ENCODE data around the gene GOPC. TPM values are rescaled to one million over a fixed set of nuclear protein-coding genes. Genes with fewer than 3 reads are reported as not detected.

Gene GOPC
- total and polyA plus RNA-seq, 4 donors: 10.5 to 28.4 (median 19.7) TPM

DNA sequence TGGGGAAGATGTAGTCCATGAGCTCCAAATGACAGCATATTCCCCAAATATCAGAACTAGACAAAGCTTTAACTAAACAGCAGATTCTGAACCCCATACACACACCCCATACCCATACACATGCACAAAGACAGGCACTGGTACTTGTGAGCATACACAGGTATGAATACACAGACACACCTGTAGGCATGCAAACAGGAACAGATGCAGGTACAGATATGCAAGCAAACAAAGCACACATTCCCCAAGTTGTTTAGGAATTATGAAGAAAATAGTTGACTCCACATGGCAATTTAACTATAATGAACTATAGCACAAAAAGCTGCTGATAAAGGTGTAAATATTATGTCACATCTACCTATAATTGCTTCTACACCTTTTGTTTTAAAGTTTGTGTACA, 16.7 kb downstream of the GOPC start:
- Histone ChIP-seq H3K4me1 (ENCODE audit: control insufficient read depth in 1 of 2, insufficient read depth in 2 of 2, low read length in 2 of 2) (peaks cover 0 to 2% of the 10 kb centered on the region in 2 donors), H3K27ac (ENCODE audit: low read depth in 1 of 2, low read length in 2 of 2) (no peak overlapping the region), H3K27me3 (ENCODE audit: control insufficient read depth in 1 of 2, insufficient read depth in 2 of 2, low read length in 1 of 2) (no peaks in the 10 kb centered on the region), H3K36me3 (ENCODE audit: control insufficient read depth in 1 of 2, insufficient read depth in 2 of 2, low read length in 1 of 2) (no peaks in the 10 kb centered on the region), H3K9me3 (ENCODE audit: control insufficient read depth, low read length) (no peaks in the 10 kb centered on the region), H3K4me3 (ENCODE audit: low read length in 2 of 2) (no peak overlapping the region)
- DNase-seq: no peak
- ATAC-seq (ENCODE audit: low FRiP score): no peak
- intact Hi-C loops (cut with DNase I): no loop called here

DNA sequence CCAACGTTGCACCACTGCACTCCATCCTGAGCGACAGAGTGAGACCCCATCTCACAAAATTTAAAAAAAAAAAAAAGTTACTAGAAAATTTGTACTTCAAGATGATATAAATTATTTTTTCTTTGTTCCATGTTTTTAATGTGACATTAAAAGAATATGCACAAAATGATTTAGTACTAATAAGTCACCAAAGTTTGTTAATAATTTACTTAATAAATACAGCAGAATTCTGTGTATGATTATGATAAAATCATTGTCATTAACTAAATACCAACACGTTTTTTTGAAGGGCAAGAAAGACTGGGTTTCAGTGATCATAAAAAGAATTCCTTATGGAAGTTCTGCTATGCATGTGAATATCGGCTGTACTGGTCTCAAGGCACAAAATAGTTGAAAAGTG, 28.1 kb downstream of the GOPC start:
- no peak for DNase-seq
- no peak overlapping the region for H3K27ac ChIP-seq (ENCODE audit: low read depth in 1 of 2, low read length in 2 of 2)
- no peaks in the 10 kb centered on the region for H3K9me3 ChIP-seq (ENCODE audit: control insufficient read depth, low read length)
- intact Hi-C loops (cut with DNase I): no loop called here
- H3K36me3 ChIP-seq (ENCODE audit: control insufficient read depth in 1 of 2, insufficient read depth in 2 of 2, low read length in 1 of 2): peaks cover 0 to 2% of the 10 kb centered on the region in 2 donors
- no peak overlapping the region for H3K4me3 ChIP-seq (ENCODE audit: low read length in 2 of 2)
- H3K4me1 ChIP-seq (ENCODE audit: control insufficient read depth in 1 of 2, insufficient read depth in 2 of 2, low read length in 2 of 2): no peaks in the 10 kb centered on the region
- no peaks in the 10 kb centered on the region for H3K27me3 ChIP-seq (ENCODE audit: control insufficient read depth in 1 of 2, insufficient read depth in 2 of 2, low read length in 1 of 2)
- ATAC-seq (ENCODE audit: low FRiP score): no peak
- 85% methylated on average over 4 of the region's 4 CpGs for WGBS, 2 donors

DNA sequence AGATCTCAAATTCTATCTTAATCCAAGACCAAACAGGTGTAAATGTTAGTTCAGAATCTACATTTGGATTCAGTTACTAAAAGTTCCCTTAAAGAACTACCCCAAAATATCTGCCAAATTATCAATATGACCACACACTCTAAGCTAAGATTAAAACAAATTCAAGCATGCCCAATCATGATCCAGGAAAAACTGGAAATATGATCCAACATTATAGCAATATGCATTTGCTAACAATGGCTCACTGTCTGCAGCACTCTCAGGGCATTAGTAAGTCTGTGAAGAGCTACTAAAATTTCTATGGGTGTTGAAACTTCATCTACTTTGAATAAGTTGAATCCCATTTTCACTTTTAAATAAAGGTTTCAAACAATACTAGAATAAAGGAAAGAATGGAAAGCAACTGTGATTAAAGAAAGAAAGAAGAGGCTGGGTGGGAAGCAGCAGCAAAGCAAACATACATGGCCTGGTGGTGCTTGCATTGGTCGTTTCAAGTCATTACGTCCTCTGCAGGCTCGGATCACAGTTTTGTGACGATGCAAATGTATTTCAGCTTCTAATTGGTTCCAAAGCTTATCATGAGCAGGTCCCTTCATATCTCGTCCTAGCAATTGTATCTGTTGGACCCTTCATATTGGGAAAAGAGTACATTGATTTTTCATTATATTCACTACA, 29.2 kb downstream of the GOPC start:
- Histone ChIP-seq H3K27me3 (ENCODE audit: control insufficient read depth in 1 of 2, insufficient read depth in 2 of 2, low read length in 1 of 2) (no peaks in the 10 kb centered on the region), H3K4me3 (ENCODE audit: low read length in 2 of 2) (no peak overlapping the region), H3K27ac (ENCODE audit: low read depth in 1 of 2, low read length in 2 of 2) (no peak overlapping the region), H3K9me3 (ENCODE audit: control insufficient read depth, low read length) (no peaks in the 10 kb centered on the region), H3K36me3 (ENCODE audit: control insufficient read depth in 1 of 2, insufficient read depth in 2 of 2, low read length in 1 of 2) (peaks cover 0 to 2% of the 10 kb centered on the region in 2 donors), H3K4me1 (ENCODE audit: control insufficient read depth in 1 of 2, insufficient read depth in 2 of 2, low read length in 2 of 2) (no peaks in the 10 kb centered on the region)
- DNase-seq: no peak
- intact Hi-C loops (cut with DNase I): no loop called here
- 86 to 87% methylated on average over 5 of the region's 5 CpGs for WGBS, 2 donors
- no peak for ATAC-seq (ENCODE audit: low FRiP score)

GRCh38 chr6:117568831-117569410, 33.4 kb downstream of the GOPC start:
- ATAC-seq (ENCODE audit: low FRiP score) (no peak), DNase-seq (no peak)
- Histone ChIP-seq H3K27ac (ENCODE audit: low read depth in 1 of 2, low read length in 2 of 2) (no peak overlapping the region), H3K36me3 (ENCODE audit: control insufficient read depth in 1 of 2, insufficient read depth in 2 of 2, low read length in 1 of 2) (peaks cover 0 to 2% of the 10 kb centered on the region in 2 donors), H3K9me3 (ENCODE audit: control insufficient read depth, low read length) (no peaks in the 10 kb centered on the region), H3K27me3 (ENCODE audit: control insufficient read depth in 1 of 2, insufficient read depth in 2 of 2, low read length in 1 of 2) (no peaks in the 10 kb centered on the region), H3K4me3 (ENCODE audit: low read length in 2 of 2) (no peak overlapping the region), H3K4me1 (ENCODE audit: control insufficient read depth in 1 of 2, insufficient read depth in 2 of 2, low read length in 2 of 2) (no peaks in the 10 kb centered on the region)
- intact Hi-C loops (cut with DNase I): no loop called here
- WGBS, 2 donors: 0 to 68% methylated on average over 1 of the region's 1 CpG

DNA sequence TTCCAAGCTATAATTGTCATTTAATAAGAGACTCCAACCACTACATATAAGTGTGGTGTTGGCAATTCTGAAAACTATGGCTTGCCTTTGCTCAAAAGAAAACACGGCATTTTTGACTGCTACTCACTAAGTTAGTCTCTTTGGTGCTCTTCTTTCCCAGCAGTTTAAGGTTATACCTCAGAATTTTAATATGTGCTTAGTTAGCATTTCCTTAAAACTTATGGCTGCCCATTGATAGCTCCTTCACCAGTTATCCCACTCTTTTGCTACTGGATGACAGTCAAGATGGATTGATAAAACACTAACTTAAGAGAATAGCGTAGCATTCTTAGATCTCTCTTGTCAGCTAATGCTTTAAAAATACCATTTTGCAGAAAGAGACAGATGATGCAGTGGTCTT, 34.1 kb downstream of the GOPC start:
- H3K27me3 ChIP-seq (ENCODE audit: control insufficient read depth in 1 of 2, insufficient read depth in 2 of 2, low read length in 1 of 2): no peaks in the 10 kb centered on the region
- WGBS, 2 donors: 94 to 96% methylated on average over 2 of the region's 2 CpGs
- H3K4me3 ChIP-seq (ENCODE audit: low read length in 2 of 2): no peak overlapping the region
- no peaks in the 10 kb centered on the region for H3K9me3 ChIP-seq (ENCODE audit: control insufficient read depth, low read length)
- H3K4me1 ChIP-seq (ENCODE audit: control insufficient read depth in 1 of 2, insufficient read depth in 2 of 2, low read length in 2 of 2): no peaks in the 10 kb centered on the region
- intact Hi-C loops (cut with DNase I): no loop called here
- ATAC-seq (ENCODE audit: low FRiP score) (no peak), DNase-seq (no peak)
- H3K27ac ChIP-seq (ENCODE audit: low read depth in 1 of 2, low read length in 2 of 2): no peak overlapping the region
- peaks cover 0 to 2% of the 10 kb centered on the region in 2 donors for H3K36me3 ChIP-seq (ENCODE audit: control insufficient read depth in 1 of 2, insufficient read depth in 2 of 2, low read length in 1 of 2)

GRCh38 chr6:117564681-117565080, 37.6 kb downstream of the GOPC start:
- WGBS, 2 donors: 90 to 91% methylated on average over 1 of the region's 1 CpG
- DNase-seq (no peak), ATAC-seq (ENCODE audit: low FRiP score) (no peak)
- intact Hi-C loops (cut with DNase I): no loop called here
- no peaks in the 10 kb centered on the region for H3K4me1 ChIP-seq (ENCODE audit: control insufficient read depth in 1 of 2, insufficient read depth in 2 of 2, low read length in 2 of 2)
- peaks cover 0 to 2% of the 10 kb centered on the region in 2 donors for H3K36me3 ChIP-seq (ENCODE audit: control insufficient read depth in 1 of 2, insufficient read depth in 2 of 2, low read length in 1 of 2)
- H3K9me3 ChIP-seq (ENCODE audit: control insufficient read depth, low read length): no peaks in the 10 kb centered on the region
- no peak overlapping the region for H3K27ac ChIP-seq (ENCODE audit: low read depth in 1 of 2, low read length in 2 of 2)
- no peak overlapping the region for H3K4me3 ChIP-seq (ENCODE audit: low read length in 2 of 2)
- no peaks in the 10 kb centered on the region for H3K27me3 ChIP-seq (ENCODE audit: control insufficient read depth in 1 of 2, insufficient read depth in 2 of 2, low read length in 1 of 2)

GRCh38 chr6:117561128-117561527, 41.2 kb downstream of the GOPC start:
- H3K27ac ChIP-seq (ENCODE audit: low read depth in 1 of 2, low read length in 2 of 2): no peak overlapping the region
- intact Hi-C loops (cut with DNase I): no loop called here
- DNase-seq (no peak), ATAC-seq (ENCODE audit: low FRiP score) (no peak)
- no peaks in the 10 kb centered on the region for H3K27me3 ChIP-seq (ENCODE audit: control insufficient read depth in 1 of 2, insufficient read depth in 2 of 2, low read length in 1 of 2)
- H3K36me3 ChIP-seq (ENCODE audit: control insufficient read depth in 1 of 2, insufficient read depth in 2 of 2, low read length in 1 of 2): peaks cover 0 to 2% of the 10 kb centered on the region in 2 donors
- H3K4me3 ChIP-seq (ENCODE audit: low read length in 2 of 2): no peak overlapping the region
- WGBS, 2 donors: 50 to 58% methylated on average over 3 of the region's 3 CpGs
- H3K9me3 ChIP-seq (ENCODE audit: control insufficient read depth, low read length): no peaks in the 10 kb centered on the region
- no peaks in the 10 kb centered on the region for H3K4me1 ChIP-seq (ENCODE audit: control insufficient read depth in 1 of 2, insufficient read depth in 2 of 2, low read length in 2 of 2)

- H3K27me3 ChIP-seq (ENCODE audit: control insufficient read depth in 1 of 2, insufficient read depth in 2 of 2, low read length in 1 of 2): no peaks in the 10 kb centered on the region
- H3K4me1 ChIP-seq (ENCODE audit: control insufficient read depth in 1 of 2, insufficient read depth in 2 of 2, low read length in 2 of 2): no peaks in the 10 kb centered on the region
- no peak overlapping the region for H3K27ac ChIP-seq (ENCODE audit: low read depth in 1 of 2, low read length in 2 of 2)
- ATAC-seq (ENCODE audit: low FRiP score): no peak
- H3K4me3 ChIP-seq (ENCODE audit: low read length in 2 of 2): no peak overlapping the region
- H3K36me3 ChIP-seq (ENCODE audit: control insufficient read depth in 1 of 2, insufficient read depth in 2 of 2, low read length in 1 of 2): peaks cover 0 to 2% of the 10 kb centered on the region in 2 donors
- intact Hi-C loops (cut with DNase I): loop anchor here (5.0 kb wide), 1 partner anchor 212 kb away; no protein-coding TSS in a partner anchor
- no peaks in the 10 kb centered on the region for H3K9me3 ChIP-seq (ENCODE audit: control insufficient read depth, low read length)
- 68 to 78% methylated on average over 4 of the region's 4 CpGs for WGBS, 2 donors
- no peak for DNase-seq
Measured at GRCh38 chr6:117559299-117559698, 43.0 kb downstream of the GOPC start.

DNA sequence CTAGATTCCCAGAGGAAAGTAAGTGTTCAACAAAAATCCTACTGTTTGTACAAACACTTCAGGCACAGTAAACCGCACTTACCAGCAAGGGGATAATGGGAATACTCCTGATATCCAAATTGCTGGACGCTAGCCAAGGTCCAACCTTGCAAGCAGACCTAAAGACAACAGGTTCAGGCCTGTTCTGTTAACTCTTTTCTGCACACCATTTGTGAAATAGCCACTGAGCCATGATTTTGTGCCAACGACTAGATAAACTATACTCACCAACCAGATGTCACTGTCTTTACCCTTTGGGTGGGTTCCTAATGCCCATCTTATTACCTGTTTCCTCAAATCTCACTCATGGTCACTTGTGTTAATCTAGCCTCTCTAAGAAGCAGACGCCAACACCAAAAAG, 43.5 kb downstream of the GOPC start:
- peaks cover 0 to 2% of the 10 kb centered on the region in 2 donors for H3K36me3 ChIP-seq (ENCODE audit: control insufficient read depth in 1 of 2, insufficient read depth in 2 of 2, low read length in 1 of 2)
- no peak overlapping the region for H3K27ac ChIP-seq (ENCODE audit: low read depth in 1 of 2, low read length in 2 of 2)
- H3K4me3 ChIP-seq (ENCODE audit: low read length in 2 of 2): no peak overlapping the region
- no peaks in the 10 kb centered on the region for H3K4me1 ChIP-seq (ENCODE audit: control insufficient read depth in 1 of 2, insufficient read depth in 2 of 2, low read length in 2 of 2)
- H3K27me3 ChIP-seq (ENCODE audit: control insufficient read depth in 1 of 2, insufficient read depth in 2 of 2, low read length in 1 of 2): no peaks in the 10 kb centered on the region
- ATAC-seq (ENCODE audit: low FRiP score) (no peak), DNase-seq (no peak)
- WGBS, 2 donors: 79 to 91% methylated on average over 4 of the region's 4 CpGs
- intact Hi-C loops (cut with DNase I): loop anchor here (5.0 kb wide), 1 partner anchor 212 kb away; no protein-coding TSS in a partner anchor
- H3K9me3 ChIP-seq (ENCODE audit: control insufficient read depth, low read length): no peaks in the 10 kb centered on the region
